CD4-positive, alpha-beta T cell (primary cell): ENCODE measurements around the gene TRERF1. TPM values are rescaled to one million over a fixed set of nuclear protein-coding genes. Genes with fewer than 3 reads are reported as not detected.

Experiments used
- ATAC-seq: fragments of 200-7000 bp; cut with Tn5 transposase; one replicate; pipeline ENCODE4 v1.10.0; 2022; ENCODE audit warnings: mild to moderate bottlenecking; ENCODE audit not compliant: poor library complexity
- CTCF ChIA-PET: fragments of 350-600 bp; sonication (Branson Sonifier 250); formaldehyde crosslinking; loops from one replicate; lab custom pipeline; 2021; ENCODE audit warnings: antibody characterized with exemption, inconsistent platforms; lab: Charles Lee
- POLR2A ChIA-PET: fragments of 350-600 bp; sonication (Branson Sonifier 250); formaldehyde crosslinking; loops from one replicate; lab custom pipeline; 2021; ENCODE audit warnings: antibody characterized with exemption, inconsistent platforms; lab: Charles Lee
- DNase-seq, 14 experiments: peaks; one replicate each; pipeline ENCODE4 v3.0.0-alpha.2; 2013 to 2020; ENCODE audit warnings: mixed read lengths in 2 of 14
- H3K27ac ChIP-seq, 2 donors: one replicate each; pipeline versions ENCODE4 v1.5.1 to v1.7.0; 2013; ENCODE audit warnings: low read length in 2 of 2, low read depth in 1 of 2, mild to moderate bottlenecking in 1 of 2
- H3K27me3 ChIP-seq, 2 experiments: 1 replicate in 1 of 2; 2 replicates in 1 of 2; pipeline versions ENCODE4 v1.6.1 to v1.7.0; 2013; ENCODE audit warnings: low read length in 2 of 2, control low read depth in 1 of 2, mild to moderate bottlenecking in 1 of 2, moderate library complexity in 1 of 2; ENCODE audit not compliant: insufficient read depth in 2 of 2, control insufficient read depth in 1 of 2
- H3K36me3 ChIP-seq: one replicate; pipeline ENCODE4 v1.6.1; 2013; ENCODE audit warnings: low read length, control low read depth; ENCODE audit not compliant: insufficient read depth
- H3K4me1 ChIP-seq: one replicate; pipeline ENCODE4 v1.6.1; 2013; ENCODE audit warnings: low read length, control low read depth; ENCODE audit not compliant: insufficient read depth
- H3K4me3 ChIP-seq: one replicate; pipeline ENCODE4 v1.5.1; 2013; ENCODE audit warnings: mild to moderate bottlenecking, low read length, moderate library complexity
- H3K9me3 ChIP-seq, 2 experiments: 1 replicate in 1 of 2; 2 replicates in 1 of 2; pipeline versions ENCODE4 v1.6.1 to v1.7.0; 2013; ENCODE audit warnings: low read length in 2 of 2, mild to moderate bottlenecking in 2 of 2, control low read depth in 1 of 2, moderate library complexity in 1 of 2; ENCODE audit not compliant: control insufficient read depth in 1 of 2, insufficient read depth in 1 of 2
- H3K27ac Mint-ChIP-seq: one replicate; pipeline ENCODE4 v1.8.0; 2020; ENCODE audit warnings: mixed read lengths
- H3K27me3 Mint-ChIP-seq: one replicate; pipeline ENCODE4 v1.8.0; 2021; ENCODE audit warnings: mixed read lengths
- H3K36me3 Mint-ChIP-seq: one replicate; pipeline ENCODE4 v1.8.0; 2021; ENCODE audit warnings: low read depth, mixed read lengths
- H3K4me1 Mint-ChIP-seq: one replicate; pipeline ENCODE4 v1.8.0; 2021; ENCODE audit warnings: low read depth, mixed read lengths
- H3K4me3 Mint-ChIP-seq: one replicate; pipeline ENCODE4 v1.8.0; 2020; ENCODE audit warnings: mild to moderate bottlenecking, mixed read lengths
- H3K9me3 Mint-ChIP-seq: one replicate; pipeline ENCODE4 v1.8.0; 2020; ENCODE audit warnings: mixed read lengths
- CTCF ChIP-seq: fragments of 200-600 bp; IDR thresholded peaks from one replicate; pipeline ENCODE4 v1.8.0; 2022; ENCODE audit warnings: antibody characterized with exemption, mild to moderate bottlenecking
- intact Hi-C, 2 experiments: fragments of 100-400 bp; cut with DNase I in 1 of 2; cut with micrococcal nuclease in 1 of 2; formaldehyde crosslinking; loops; one replicate each; pipeline versions ENCODE4 v1.15.1 to v1.9.0; 2023 to 2025; cut with DNase I, micrococcal nuclease
- total RNA-seq, 174 experiments: library from RNA in 2 of 174; stranded (reverse) in 2 of 174; gene quantifications; one replicate each; pipeline ENCODE4 v1.2.3 and lab custom pipeline; 2021 to 2026

The TRERF1 gene
- total RNA-seq, 2 experiments from 2014 or later, result 31.0 to 31.7 TPM

GRCh38 chr6:42322676-42323075 lies 129.1 kb downstream of the TRERF1 start:
- Histone ChIP-seq H3K4me1 (peaks cover 16% of the 10 kb centered on the region), H3K4me3 (no peak overlapping the region), H3K36me3 (no peaks in the 10 kb centered on the region), H3K27ac (no peak overlapping the region), H3K27me3 (no peaks in the 10 kb centered on the region), H3K9me3 (no peaks in the 10 kb centered on the region)
- H3K4me3 Mint-ChIP-seq, result no peak overlapping the region
- POLR2A ChIA-PET, result no interaction called here
- DNase-seq (no peak), ATAC-seq (no peak)
- CTCF ChIA-PET, result no interaction called here
- no peaks in the 10 kb centered on the region for H3K27me3 Mint-ChIP-seq
- H3K36me3 Mint-ChIP-seq, result peaks cover 23% of the 10 kb centered on the region
- H3K9me3 Mint-ChIP-seq, result no peaks in the 10 kb centered on the region
- intact Hi-C loops, result no loop called here
- no peak overlapping the region for H3K27ac Mint-ChIP-seq
- peaks cover 64% of the 10 kb centered on the region for H3K4me1 Mint-ChIP-seq
- no peak for TF ChIP-seq CTCF

GRCh38 chr6:42321976-42322375 lies 129.8 kb downstream of the TRERF1 start:
- H3K36me3 Mint-ChIP-seq, result peaks cover 23% of the 10 kb centered on the region
- H3K4me1 Mint-ChIP-seq, result peaks cover 61% of the 10 kb centered on the region
- peaks cover 21% of the 10 kb centered on the region for H3K4me1 ChIP-seq
- DNase-seq (peak in 1 of 14 experiments; percentile 18), ATAC-seq (peak; percentile 58)
- ChIA-PET CTCF (no interaction called here), POLR2A (interaction anchor here (0.7 kb wide), 1 partner anchor 68 kb away, joined by 3 read pairs; no protein-coding TSS in a partner anchor)
- TF ChIP-seq CTCF, result no peak
- H3K27me3 Mint-ChIP-seq, result no peaks in the 10 kb centered on the region
- intact Hi-C loops, result no loop called here
- no peaks in the 10 kb centered on the region for H3K9me3 Mint-ChIP-seq
- no peaks in the 10 kb centered on the region for H3K36me3 ChIP-seq
- H3K27ac Mint-ChIP-seq, result peak overlapping the region; percentile 25
- H3K9me3 ChIP-seq, result no peaks in the 10 kb centered on the region
- no peak overlapping the region for H3K27ac ChIP-seq
- peak overlapping the region; percentile 17 for H3K4me3 Mint-ChIP-seq
- no peak overlapping the region for H3K4me3 ChIP-seq
- H3K27me3 ChIP-seq, result no peaks in the 10 kb centered on the region

- Histone ChIP-seq H3K9me3 (no peaks in the 10 kb centered on the region), H3K36me3 (no peaks in the 10 kb centered on the region), H3K4me3 (no peak overlapping the region), H3K27me3 (no peaks in the 10 kb centered on the region), H3K27ac (no peak overlapping the region), H3K4me1 (peaks cover 26% of the 10 kb centered on the region)
- H3K9me3 Mint-ChIP-seq, result no peaks in the 10 kb centered on the region
- intact Hi-C loops, result no loop called here
- CTCF ChIA-PET, result no interaction called here
- ATAC-seq (no peak), DNase-seq (no peak)
- H3K4me1 Mint-ChIP-seq, result peaks cover 62% of the 10 kb centered on the region
- H3K4me3 Mint-ChIP-seq, result no peak overlapping the region
- H3K36me3 Mint-ChIP-seq, result peaks cover 13% of the 10 kb centered on the region
- TF ChIP-seq CTCF, result no peak
- POLR2A ChIA-PET, result no interaction called here
- H3K27ac Mint-ChIP-seq, result no peak overlapping the region
- no peaks in the 10 kb centered on the region for H3K27me3 Mint-ChIP-seq
Measured at GRCh38 chr6:42320762-42321161, 131.0 kb downstream of the TRERF1 start.
